Activated naive CD8-positive, alpha-beta T cell treated with anti-CD3 and anti-CD28 coated beads, Interleukin-2, amount 50 U/mL, for 24 hours (primary cell): Measurements from ENCODE around the gene DNMT3L.
"Not testable (repeated sequence)": the region's sequence is repeated elsewhere in the genome, so short reads cannot be mapped to it uniquely, and the experiment has no call there.

Source experiments
- ATAC-seq: fragments of 150-1000 bp; cut with Tn5 transposase; one replicate; pipeline ENCODE4 v1.10.0; 2021
- DNase-seq: peaks from one replicate; pipeline ENCODE4 v3.0.0; 2021
- H3K27ac Mint-ChIP-seq: one replicate; pipeline ENCODE4 v1.8.0; 2021; ENCODE audit warnings: mild to moderate bottlenecking, mixed read lengths
- H3K27me3 Mint-ChIP-seq: one replicate; pipeline ENCODE4 v1.8.0; 2021; ENCODE audit warnings: mixed read lengths
- H3K36me3 Mint-ChIP-seq: one replicate; pipeline ENCODE4 v1.8.0; 2021; ENCODE audit warnings: low read depth, mixed read lengths
- H3K4me1 Mint-ChIP-seq: one replicate; pipeline ENCODE4 v1.8.0; 2021; ENCODE audit warnings: mixed read lengths
- H3K4me3 Mint-ChIP-seq: one replicate; pipeline ENCODE4 v1.8.0; 2021; ENCODE audit warnings: mild to moderate bottlenecking, moderate library complexity, mixed read lengths
- H3K9me3 Mint-ChIP-seq: one replicate; pipeline ENCODE4 v1.8.0; 2021; ENCODE audit warnings: mixed read lengths

DNMT3L gene

GRCh38 chr21:44253832-44254710, 7.6 kb downstream of the DNMT3L start:
- Mint-ChIP-seq H3K4me1 (no peaks in the 10 kb centered on the region), H3K27me3 (no peaks in the 10 kb centered on the region), H3K27ac (no peak overlapping the region), H3K9me3 (no peaks in the 10 kb centered on the region), H3K4me3 (no peak overlapping the region), H3K36me3 (no peaks in the 10 kb centered on the region)
- ATAC-seq (no peak), DNase-seq (no peak)

GRCh38 chr21:44249204-44250037, 12.3 kb downstream of the DNMT3L start:
- H3K27me3 Mint-ChIP-seq, ATAC-seq, DNase-seq, H3K36me3 Mint-ChIP-seq, H3K9me3 Mint-ChIP-seq, H3K4me1 Mint-ChIP-seq, H3K27ac Mint-ChIP-seq, H3K4me3 Mint-ChIP-seq: not testable (repeated sequence)

- H3K27me3 Mint-ChIP-seq, H3K4me3 Mint-ChIP-seq, H3K27ac Mint-ChIP-seq, DNase-seq, ATAC-seq, H3K9me3 Mint-ChIP-seq, H3K4me1 Mint-ChIP-seq, H3K36me3 Mint-ChIP-seq: not testable (repeated sequence)
These were observed 13.8 kb downstream of the DNMT3L start for GRCh38 chr21:44247904-44248303.

GRCh38 chr21:44243980-44244379, 17.7 kb downstream of the DNMT3L start:
- H3K27me3 Mint-ChIP-seq, H3K27ac Mint-ChIP-seq, H3K36me3 Mint-ChIP-seq, H3K4me3 Mint-ChIP-seq, H3K9me3 Mint-ChIP-seq, H3K4me1 Mint-ChIP-seq, DNase-seq: not testable (repeated sequence)
- peak; percentile 80 for ATAC-seq

- not testable (repeated sequence) for H3K27me3 Mint-ChIP-seq, H3K4me3 Mint-ChIP-seq, H3K27ac Mint-ChIP-seq, H3K36me3 Mint-ChIP-seq, H3K9me3 Mint-ChIP-seq, DNase-seq, H3K4me1 Mint-ChIP-seq
- ATAC-seq = peak; percentile 20
These were observed 20.4 kb downstream of the DNMT3L start for GRCh38 chr21:44241281-44241680.

- not testable (repeated sequence) for H3K27me3 Mint-ChIP-seq, H3K36me3 Mint-ChIP-seq, H3K4me3 Mint-ChIP-seq, H3K27ac Mint-ChIP-seq, H3K9me3 Mint-ChIP-seq, H3K4me1 Mint-ChIP-seq, DNase-seq
- peak; percentile 50 for ATAC-seq
These were observed 20.9 kb downstream of the DNMT3L start, which contains the start of gene ICOSLG for GRCh38 chr21:44240842-44241241. Gene ICOSLG, minus strand, starts transcription at chr21:44240943. Its CDS starts 126 bp downstream, at chr21:44240817.

- not testable (repeated sequence) for H3K27ac Mint-ChIP-seq, H3K4me3 Mint-ChIP-seq, H3K4me1 Mint-ChIP-seq, H3K27me3 Mint-ChIP-seq, DNase-seq, H3K9me3 Mint-ChIP-seq, ATAC-seq, H3K36me3 Mint-ChIP-seq
These were observed 21.3 kb downstream of the DNMT3L start for GRCh38 chr21:44240353-44240752.

GRCh38 chr21:44229561-44229960, 32.1 kb downstream of the DNMT3L start:
- not testable (repeated sequence) for H3K36me3 Mint-ChIP-seq, ATAC-seq, DNase-seq, H3K27ac Mint-ChIP-seq, H3K4me1 Mint-ChIP-seq, H3K27me3 Mint-ChIP-seq, H3K4me3 Mint-ChIP-seq, H3K9me3 Mint-ChIP-seq

- H3K4me3 Mint-ChIP-seq, H3K27ac Mint-ChIP-seq, H3K4me1 Mint-ChIP-seq, H3K9me3 Mint-ChIP-seq, H3K27me3 Mint-ChIP-seq, H3K36me3 Mint-ChIP-seq, ATAC-seq, DNase-seq: not testable (repeated sequence)
These were observed 33.6 kb downstream of the DNMT3L start for GRCh38 chr21:44228109-44228508.

GRCh38 chr21:44227614-44228013, 34.1 kb downstream of the DNMT3L start:
- not testable (repeated sequence) for H3K4me1 Mint-ChIP-seq

GRCh38 chr21:44225605-44226004, 36.1 kb downstream of the DNMT3L start:
- H3K27me3 Mint-ChIP-seq, H3K4me3 Mint-ChIP-seq, H3K27ac Mint-ChIP-seq, H3K4me1 Mint-ChIP-seq, ATAC-seq, H3K9me3 Mint-ChIP-seq, DNase-seq, H3K36me3 Mint-ChIP-seq: not testable (repeated sequence)

More at GRCh38 chr21:44227614-44228013, 34.1 kb downstream of the DNMT3L start:
- not testable (repeated sequence) for H3K36me3 Mint-ChIP-seq, H3K4me3 Mint-ChIP-seq, DNase-seq, ATAC-seq, H3K27me3 Mint-ChIP-seq, H3K9me3 Mint-ChIP-seq, H3K27ac Mint-ChIP-seq

- not testable (repeated sequence) for H3K36me3 Mint-ChIP-seq, ATAC-seq, H3K4me3 Mint-ChIP-seq, H3K4me1 Mint-ChIP-seq, H3K9me3 Mint-ChIP-seq, H3K27me3 Mint-ChIP-seq, DNase-seq, H3K27ac Mint-ChIP-seq
These were observed 38.4 kb downstream of the DNMT3L start for GRCh38 chr21:44223334-44223733.

GRCh38 chr21:44220674-44221073, 41.0 kb downstream of the DNMT3L start:
- not testable (repeated sequence) for H3K9me3 Mint-ChIP-seq, H3K4me3 Mint-ChIP-seq, H3K36me3 Mint-ChIP-seq, H3K27me3 Mint-ChIP-seq, DNase-seq, H3K4me1 Mint-ChIP-seq, H3K27ac Mint-ChIP-seq, ATAC-seq

GRCh38 chr21:44218461-44218860, 43.2 kb downstream of the DNMT3L start:
- not testable (repeated sequence) for H3K27me3 Mint-ChIP-seq, H3K4me1 Mint-ChIP-seq, ATAC-seq, H3K27ac Mint-ChIP-seq, H3K4me3 Mint-ChIP-seq, DNase-seq, H3K36me3 Mint-ChIP-seq, H3K9me3 Mint-ChIP-seq

- ATAC-seq, H3K27ac Mint-ChIP-seq, H3K4me1 Mint-ChIP-seq: not testable (repeated sequence)
These were observed 49.7 kb downstream of the DNMT3L start for GRCh38 chr21:44211978-44212377.

More at GRCh38 chr21:44211978-44212377, 49.7 kb downstream of the DNMT3L start:
- not testable (repeated sequence) for DNase-seq, H3K4me3 Mint-ChIP-seq, H3K36me3 Mint-ChIP-seq, H3K9me3 Mint-ChIP-seq, H3K27me3 Mint-ChIP-seq
